HG02763 (cell line): ENCODE data around the gene GPC6.

Source experiments
- ATAC-seq: cut with Tn5 transposase; IDR thresholded peaks from one replicate; pipeline ENCODE4 v1.9.1; 2021; ENCODE audit warnings: mild to moderate bottlenecking, moderate library complexity; ENCODE audit not compliant: unreplicated experiment

GPC6 gene

GRCh38 chr13:93554514-93554913, 327.9 kb downstream of the GPC6 start:
- no peak for ATAC-seq

GRCh38 chr13:93558637-93559036, 332.0 kb downstream of the GPC6 start:
- no peak for ATAC-seq

DNA sequence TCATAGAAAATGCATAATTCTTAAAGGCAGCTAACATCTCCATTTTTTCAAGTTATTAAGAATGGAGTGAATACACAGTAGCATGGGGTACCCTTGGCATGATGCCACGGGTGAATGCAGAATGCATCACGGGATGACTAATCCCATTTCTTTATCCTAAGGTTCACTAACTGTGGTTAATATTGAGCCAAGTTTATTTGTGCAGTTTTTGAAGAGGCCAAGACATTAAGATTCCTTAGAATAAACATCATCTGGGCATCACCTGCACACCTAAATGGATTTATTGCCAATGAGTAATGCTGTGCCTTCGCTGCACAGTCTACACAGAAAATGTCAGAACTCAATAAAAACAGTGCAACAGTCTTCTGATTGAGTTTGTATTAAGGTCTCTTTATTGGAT, 333.1 kb downstream of the GPC6 start:
- no peak for ATAC-seq

GRCh38 chr13:93561576-93562225, 335.1 kb downstream of the GPC6 start:
- ATAC-seq = no peak

DNA sequence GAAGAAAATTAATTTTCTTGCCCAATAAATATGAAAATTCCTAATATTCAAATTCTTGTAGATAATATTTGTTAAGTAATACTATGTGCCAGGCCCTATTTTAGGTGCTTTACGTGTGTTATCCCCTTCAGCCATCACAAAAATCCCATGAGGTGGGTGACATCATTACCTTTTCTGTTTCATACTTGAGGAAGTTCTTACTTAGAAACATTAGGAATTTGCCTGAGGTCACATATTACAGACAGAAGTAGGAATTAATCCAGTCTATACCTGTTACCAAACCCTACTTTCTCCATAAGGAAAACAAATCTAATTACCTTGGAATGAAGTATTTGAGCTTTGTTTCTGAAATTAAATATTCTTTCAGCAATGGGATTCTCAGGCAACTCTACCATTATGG, 336.1 kb downstream of the GPC6 start:
- ATAC-seq = no peak

- no peak for ATAC-seq
These were observed 350.5 kb downstream of the GPC6 start for GRCh38 chr13:93577105-93577504.

DNA sequence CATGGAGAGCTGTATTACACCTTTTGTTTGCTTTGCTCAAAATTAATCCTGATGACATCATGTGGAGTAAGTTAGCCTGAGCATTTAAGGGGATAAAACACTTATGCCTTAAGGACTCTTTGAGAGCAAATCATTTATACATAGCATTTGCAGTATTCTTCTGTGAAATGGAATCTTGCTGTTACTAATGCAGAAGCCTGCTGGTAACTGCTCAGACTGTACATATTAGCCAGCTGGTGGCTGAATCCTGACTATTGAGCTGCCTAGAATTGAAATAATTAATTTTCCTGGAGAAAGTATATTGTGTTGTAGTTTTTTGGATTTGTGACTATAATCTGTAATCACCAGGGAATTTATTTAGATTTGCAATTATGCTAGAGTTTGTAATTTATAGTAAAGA, 363.2 kb downstream of the GPC6 start:
- ATAC-seq = no peak

DNA sequence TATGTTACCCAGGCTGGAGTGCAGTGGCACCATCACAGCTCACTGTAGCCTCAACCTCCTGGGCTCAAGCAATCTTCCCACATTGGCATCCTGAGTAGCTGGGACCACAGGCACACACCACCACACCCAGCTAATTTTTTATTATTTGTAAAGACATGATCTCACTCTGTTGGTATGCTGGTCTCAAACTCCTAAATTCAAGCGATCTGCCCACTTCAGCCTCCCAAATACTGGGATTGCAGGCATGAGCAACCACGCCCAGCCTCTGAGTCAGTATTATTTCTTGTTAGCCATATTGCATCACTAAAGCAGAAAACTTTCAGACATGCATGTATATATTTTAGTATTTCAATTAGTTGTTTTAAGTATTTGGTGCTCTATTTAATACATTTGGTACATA, 376.4 kb downstream of the GPC6 start:
- no peak for ATAC-seq

GRCh38 chr13:93614776-93615175, 388.2 kb downstream of the GPC6 start:
- ATAC-seq = no peak

- no peak for ATAC-seq
These were observed 393.7 kb downstream of the GPC6 start for GRCh38 chr13:93620181-93620765.

- no peak for ATAC-seq
These were observed 394.4 kb downstream of the GPC6 start for GRCh38 chr13:93621051-93621450.

DNA sequence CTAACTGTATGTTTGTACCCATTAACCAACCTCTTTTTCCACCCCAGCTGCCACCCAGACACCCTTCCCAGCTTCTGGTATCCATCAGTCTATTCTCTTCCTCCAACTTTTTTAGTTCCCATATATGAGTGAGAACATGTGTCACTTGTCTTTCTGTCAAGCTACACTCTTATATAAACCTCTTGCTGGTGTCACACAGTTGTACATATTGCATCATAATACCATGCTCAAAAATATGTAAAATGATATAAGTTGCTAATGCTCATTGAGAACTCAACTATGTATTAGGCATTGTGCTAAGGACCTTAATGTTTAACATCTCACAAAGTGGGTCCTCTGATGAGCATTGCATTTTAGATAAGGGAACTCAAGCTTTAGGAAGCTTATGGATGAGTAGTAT, 395.4 kb downstream of the GPC6 start:
- no peak for ATAC-seq

- no peak for ATAC-seq
These were observed 397.7 kb downstream of the GPC6 start for GRCh38 chr13:93624311-93624777.

GRCh38 chr13:93625536-93625935, 398.9 kb downstream of the GPC6 start:
- no peak for ATAC-seq

GRCh38 chr13:93628136-93628797, 401.7 kb downstream of the GPC6 start:
- no peak for ATAC-seq

DNA sequence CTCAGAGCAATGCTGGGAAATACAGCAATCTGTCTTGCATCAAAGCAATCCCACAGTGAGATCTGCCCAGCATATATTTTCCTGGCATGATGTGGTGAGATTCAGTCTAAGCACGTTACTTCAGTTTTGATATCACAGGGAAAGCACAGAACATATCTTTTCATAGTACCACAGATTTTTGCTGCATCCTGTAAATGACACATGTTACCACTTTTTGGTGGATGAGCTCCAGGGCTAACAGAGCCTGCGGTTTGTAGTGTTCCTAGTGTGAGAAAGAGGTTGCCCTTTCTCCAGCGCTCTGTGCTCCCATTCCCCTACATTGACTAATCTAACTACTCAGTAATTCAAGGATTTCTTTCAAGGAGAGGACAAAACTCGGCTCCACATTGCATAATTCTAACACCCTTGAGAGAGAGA, 409.0 kb downstream of the GPC6 start:
- ATAC-seq = no peak

DNA sequence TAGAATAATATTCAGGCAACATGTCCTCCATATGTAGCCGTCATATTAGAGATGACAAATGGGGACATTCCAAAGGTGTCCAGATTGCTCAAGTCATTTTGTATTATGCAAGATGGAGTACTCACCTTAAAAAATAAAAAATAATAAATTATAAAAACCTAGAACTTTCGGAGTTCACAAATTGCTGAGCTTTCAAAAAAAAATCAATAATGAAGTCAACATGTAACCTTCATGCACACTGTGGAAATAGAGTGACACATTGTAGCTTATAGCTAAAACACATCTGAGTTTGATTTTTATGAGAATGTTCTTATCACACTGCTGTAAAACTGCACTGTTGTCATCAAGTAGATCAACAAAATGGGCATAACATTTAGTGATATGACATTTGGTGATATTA, 411.2 kb downstream of the GPC6 start:
- no peak for ATAC-seq

- no peak for ATAC-seq
These were observed 413.8 kb downstream of the GPC6 start for GRCh38 chr13:93640452-93640851.

GRCh38 chr13:93646245-93646644, 419.6 kb downstream of the GPC6 start:
- no peak for ATAC-seq

- no peak for ATAC-seq
These were observed 422.9 kb downstream of the GPC6 start for GRCh38 chr13:93649496-93649895.

DNA sequence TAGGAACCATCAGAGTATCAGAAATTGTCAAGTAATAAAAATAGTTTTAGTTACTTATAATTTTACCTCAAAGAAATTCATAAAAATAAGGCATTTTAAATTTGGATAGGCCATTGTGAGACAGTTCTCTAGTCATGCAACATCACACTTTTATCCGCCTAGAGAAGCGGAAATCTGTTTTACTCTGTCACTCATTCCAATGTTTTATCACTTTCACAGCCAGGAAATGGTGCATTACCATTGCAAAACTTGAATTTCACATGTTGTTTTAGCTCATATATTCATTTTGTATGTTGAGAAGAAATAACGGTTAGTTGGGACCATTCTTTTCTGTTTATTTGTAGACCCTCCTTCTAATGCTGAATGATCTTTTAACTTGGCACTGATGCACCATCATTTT, 427.2 kb downstream of the GPC6 start:
- ATAC-seq = no peak

GRCh38 chr13:93655154-93655553, 428.5 kb downstream of the GPC6 start:
- ATAC-seq = no peak
